Rectal smooth muscle tissue (tissue), 1 donor: Measurements from ENCODE around the gene TFAP2A.

Experiments used
- H3K27ac ChIP-seq: one replicate; pipeline ENCODE4 v1.7.0; 2013; ENCODE audit warnings: low read depth, low read length, inconsistent platforms
- H3K27me3 ChIP-seq: one replicate; pipeline ENCODE4 v1.7.0; 2013; ENCODE audit warnings: low read length; ENCODE audit not compliant: control insufficient read depth, insufficient read depth
- H3K36me3 ChIP-seq: one replicate; pipeline ENCODE4 v1.7.0; 2013; ENCODE audit warnings: low read length; ENCODE audit not compliant: control insufficient read depth, insufficient read depth
- H3K4me1 ChIP-seq: one replicate; pipeline ENCODE4 v1.7.0; 2013; ENCODE audit warnings: low read length; ENCODE audit not compliant: control insufficient read depth, insufficient read depth
- H3K4me3 ChIP-seq: one replicate; pipeline ENCODE4 v1.7.0; 2013; ENCODE audit warnings: low read length
- H3K9ac ChIP-seq: one replicate; pipeline ENCODE4 v1.7.0; 2013; ENCODE audit warnings: low read length

Gene TFAP2A

DNA sequence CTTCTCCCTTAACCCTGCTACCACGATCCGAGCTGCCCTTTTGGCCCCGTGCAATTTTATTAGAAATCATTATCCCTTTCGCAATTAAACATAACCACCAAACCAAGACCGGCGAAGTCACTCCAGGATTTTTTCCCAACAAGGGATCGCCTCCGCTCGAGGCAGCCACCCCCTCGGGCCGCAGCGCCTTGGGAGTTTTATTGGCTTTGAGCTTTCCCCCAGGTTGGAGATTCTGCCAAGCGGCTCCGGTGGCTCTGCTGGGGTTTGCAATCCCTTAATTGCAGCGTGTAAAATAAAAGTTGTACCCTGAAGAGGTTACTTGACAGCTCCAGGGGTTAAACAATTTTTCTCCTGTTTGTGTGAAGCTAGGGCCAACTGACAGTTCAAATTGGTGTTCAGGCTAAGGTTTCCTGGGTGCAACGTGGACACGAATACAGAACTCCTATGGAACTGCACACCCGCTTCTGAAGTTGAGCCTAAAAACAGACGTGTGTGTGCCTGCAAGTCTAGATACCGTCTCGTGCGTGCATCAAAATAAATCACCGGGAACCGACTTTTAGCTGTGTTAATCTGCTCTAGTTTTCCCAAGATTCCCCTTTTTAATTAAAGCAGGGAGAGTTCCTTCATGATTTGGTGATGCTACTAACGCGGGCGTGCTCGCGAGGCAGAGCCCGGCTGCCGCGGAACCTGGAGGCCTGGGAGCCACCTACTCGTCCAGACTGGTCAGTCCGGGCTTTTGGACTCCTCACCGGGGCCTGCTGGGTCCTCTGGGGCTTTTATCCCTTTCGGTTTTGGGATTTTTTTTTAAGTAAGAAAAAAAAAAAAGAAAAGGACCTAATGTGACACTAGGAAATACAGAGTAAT lies 975 bp upstream of the TFAP2A start:
- Histone ChIP-seq H3K36me3 (no peaks in the 10 kb centered on the region), H3K27me3 (peaks cover 62% of the 10 kb centered on the region), H3K4me3 (no peak overlapping the region), H3K27ac (no peak overlapping the region), H3K4me1 (peaks cover 6% of the 10 kb centered on the region), H3K9ac (no peak overlapping the region)

DNA sequence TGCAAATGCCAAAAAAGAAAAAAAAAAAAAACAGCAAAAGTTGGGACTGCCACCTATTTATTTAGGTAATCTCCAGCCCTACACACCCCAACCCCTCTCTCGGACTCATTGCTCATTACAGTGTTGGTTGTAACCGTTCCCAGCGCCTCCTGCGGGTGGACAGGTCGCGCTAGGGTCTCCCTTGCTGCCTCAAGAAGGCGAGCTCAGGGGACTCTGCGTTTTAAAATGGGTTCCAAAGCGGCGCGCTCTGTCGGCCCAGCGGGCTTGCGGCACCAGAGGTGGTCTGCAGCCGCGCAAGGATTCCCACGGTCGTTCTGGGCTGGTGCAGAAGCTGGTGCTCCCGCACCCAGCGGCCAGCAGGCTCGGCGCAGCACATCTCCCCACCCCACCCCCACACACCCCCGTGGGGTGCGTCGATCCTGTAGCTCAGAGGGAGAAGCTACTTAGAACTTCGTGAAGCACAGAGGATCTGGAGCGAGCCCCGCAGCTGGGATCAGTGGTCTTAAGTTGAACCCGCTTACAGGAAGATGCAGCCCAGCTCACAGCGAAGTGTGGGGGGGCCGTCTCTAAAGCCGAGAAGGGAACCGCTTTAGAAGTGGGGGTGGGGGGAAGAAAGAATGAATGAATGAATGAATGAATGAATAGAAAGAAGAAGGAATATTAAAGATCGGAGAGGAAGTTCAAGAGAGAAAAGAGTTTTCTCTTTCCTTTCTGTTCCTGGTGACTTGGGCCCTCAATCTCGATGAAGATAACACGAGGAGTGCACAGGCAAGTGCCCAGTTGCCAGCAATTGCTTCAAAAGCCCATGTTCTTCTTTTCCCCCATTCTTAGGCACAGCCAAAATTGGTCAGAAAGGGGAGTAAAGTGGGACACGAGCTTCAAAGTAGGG lies 780 bp downstream of the TFAP2A start:
- Histone ChIP-seq H3K27me3 (peaks cover 56% of the 10 kb centered on the region), H3K27ac (no peak overlapping the region), H3K4me1 (peaks cover 6% of the 10 kb centered on the region), H3K36me3 (no peaks in the 10 kb centered on the region), H3K9ac (no peak overlapping the region), H3K4me3 (peak overlapping the region; percentile 90)

DNA sequence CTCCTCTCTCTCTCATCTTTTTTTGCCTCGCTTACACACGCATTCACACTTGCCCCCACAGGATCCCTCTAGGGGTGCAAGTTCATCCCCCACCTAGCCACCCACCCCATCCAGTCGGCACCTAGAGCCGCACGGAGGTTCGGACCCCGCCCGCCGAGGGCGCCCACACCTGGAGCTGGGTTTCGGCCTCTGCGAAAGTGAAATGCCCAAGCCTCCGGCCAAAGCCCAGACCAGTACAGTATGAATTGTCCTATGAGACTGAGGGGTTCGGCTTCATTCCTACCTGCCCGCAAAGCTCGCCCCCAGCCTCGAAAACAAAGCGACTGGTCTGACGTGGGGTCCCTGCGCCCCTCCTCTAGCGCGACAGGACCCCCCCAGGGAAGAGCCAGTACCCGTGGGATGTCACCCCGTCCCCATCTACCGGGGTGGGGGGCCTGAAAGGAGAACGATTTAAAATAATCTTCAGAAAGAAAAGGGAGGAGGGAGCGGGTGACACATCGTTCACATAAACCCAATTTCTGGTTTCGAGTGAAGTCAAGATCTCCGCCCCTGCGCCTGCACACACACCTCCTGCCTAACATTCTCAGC lies 1.5 kb downstream of the TFAP2A start:
- Histone ChIP-seq H3K4me3 (peak overlapping the region; percentile 90), H3K27me3 (peaks cover 53% of the 10 kb centered on the region), H3K36me3 (no peaks in the 10 kb centered on the region), H3K4me1 (peaks cover 6% of the 10 kb centered on the region), H3K27ac (no peak overlapping the region), H3K9ac (no peak overlapping the region)

DNA sequence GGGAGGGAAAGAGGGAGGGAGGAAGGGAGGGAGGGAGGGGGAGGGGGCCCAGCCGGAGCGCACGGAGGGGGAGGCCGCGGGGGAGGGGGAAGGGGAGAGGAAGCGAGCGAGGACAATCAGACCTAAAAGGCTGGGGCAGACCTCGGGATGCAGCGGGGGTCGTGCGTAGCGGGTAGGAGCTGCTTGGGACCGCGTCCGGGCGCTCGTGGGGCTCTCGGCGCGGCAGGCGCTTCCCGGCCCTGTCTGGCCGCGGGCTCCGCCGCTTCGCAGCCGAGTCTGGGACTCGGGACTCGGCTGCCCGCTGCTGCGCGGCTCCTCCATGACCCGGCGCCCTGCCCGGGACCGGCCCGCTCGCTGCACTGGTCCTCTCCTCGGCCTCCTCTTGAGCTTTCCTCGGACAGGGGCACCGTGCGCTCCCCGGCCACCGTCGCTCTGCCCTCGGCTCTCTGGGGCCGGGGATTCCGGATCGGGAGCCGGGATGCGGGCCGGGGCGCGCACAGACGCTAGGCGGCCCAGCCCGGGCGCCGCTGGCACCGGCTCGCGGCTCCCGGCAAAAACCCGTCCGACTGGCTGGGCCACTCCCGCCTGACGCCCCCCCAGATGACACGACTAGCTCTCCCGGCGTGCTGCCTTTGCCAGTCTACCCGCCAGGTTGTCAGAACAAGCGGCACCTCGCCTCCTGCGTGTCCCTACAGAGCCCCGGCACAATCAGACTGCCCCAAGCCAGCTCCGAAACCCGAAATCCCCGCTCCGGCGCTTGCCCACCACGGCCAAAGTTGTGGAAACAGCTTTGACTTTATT lies 2.2 kb downstream of the TFAP2A start:
- Histone ChIP-seq H3K27ac (no peak overlapping the region), H3K4me1 (peaks cover 6% of the 10 kb centered on the region), H3K36me3 (no peaks in the 10 kb centered on the region), H3K27me3 (peaks cover 50% of the 10 kb centered on the region), H3K9ac (no peak overlapping the region), H3K4me3 (peak overlapping the region; percentile 90)

DNA sequence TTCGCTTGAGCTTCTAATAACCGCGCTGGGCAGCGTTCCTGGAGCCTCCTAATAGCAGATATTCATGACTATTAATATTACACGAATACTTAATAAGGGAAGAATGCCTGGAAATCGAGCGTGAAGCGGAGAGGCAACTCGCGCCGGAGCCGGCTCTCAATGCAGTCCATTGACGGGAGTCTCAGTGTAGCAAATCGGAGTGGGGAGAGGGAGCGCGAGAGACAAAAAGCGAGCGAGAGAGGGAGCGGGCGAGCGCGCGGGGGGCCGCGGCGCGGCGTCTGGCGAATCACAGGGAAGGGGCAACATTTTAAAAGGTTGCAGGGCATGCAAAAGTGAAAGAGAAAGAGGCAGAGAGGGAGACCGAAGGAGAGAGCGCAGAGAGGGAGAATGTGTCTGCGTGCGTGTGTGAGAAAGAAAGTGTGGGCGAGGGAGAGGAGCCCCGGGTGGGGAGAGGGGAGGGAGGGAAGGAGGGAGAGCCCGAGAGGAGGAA lies 2.9 kb downstream of the TFAP2A start:
- H3K4me3 ChIP-seq: peak overlapping the region; percentile 90

DNA sequence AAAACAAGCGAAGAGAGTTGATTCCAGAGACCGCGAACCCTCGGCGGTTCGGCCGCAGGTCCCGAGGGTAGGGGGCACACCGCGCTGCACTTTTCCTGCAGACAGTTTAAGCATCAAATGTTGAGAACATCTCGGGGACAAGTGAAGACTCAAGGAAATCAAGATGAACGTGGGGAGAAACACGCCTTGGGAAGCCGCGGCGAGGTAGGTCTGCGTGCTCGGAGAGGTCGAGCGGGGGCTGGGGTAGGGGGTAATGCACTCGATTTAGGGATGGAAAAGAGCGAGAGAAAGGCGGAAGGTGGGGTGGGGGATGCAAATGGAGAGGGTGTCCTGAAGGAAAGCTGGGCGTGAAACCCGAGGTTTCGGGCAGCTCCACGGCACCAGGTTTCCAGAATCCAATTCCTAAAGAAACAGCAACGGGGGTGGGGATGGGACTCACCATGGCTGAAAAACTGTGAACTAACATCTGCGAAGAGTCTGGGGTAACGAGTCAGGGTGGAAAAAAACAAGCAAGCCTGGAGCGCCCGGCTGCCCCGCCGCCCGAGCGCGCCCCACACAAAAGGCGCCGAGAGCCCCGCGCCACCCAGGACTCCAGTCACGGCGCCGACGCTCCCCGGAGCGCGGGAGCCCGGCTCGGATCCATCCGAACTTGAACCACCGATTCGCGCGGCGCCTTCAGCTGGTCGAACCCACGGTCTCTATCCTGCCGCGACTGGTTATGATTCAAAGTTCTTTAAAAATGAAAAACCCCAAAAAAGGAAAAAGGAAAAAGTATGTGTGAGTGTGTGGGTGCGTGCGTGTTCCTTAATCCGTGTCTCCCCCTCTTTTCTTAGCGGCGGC lies 3.5 kb downstream of the TFAP2A start:
- Histone ChIP-seq H3K9ac (no peak overlapping the region), H3K27ac (peak overlapping the region; percentile 14)

More for the DNA sequence above, 2.9 kb downstream of the TFAP2A start:
- Histone ChIP-seq H3K27ac (peak overlapping the region; percentile 14), H3K4me1 (peaks cover 6% of the 10 kb centered on the region), H3K27me3 (peaks cover 50% of the 10 kb centered on the region), H3K9ac (no peak overlapping the region), H3K36me3 (no peaks in the 10 kb centered on the region)

DNA sequence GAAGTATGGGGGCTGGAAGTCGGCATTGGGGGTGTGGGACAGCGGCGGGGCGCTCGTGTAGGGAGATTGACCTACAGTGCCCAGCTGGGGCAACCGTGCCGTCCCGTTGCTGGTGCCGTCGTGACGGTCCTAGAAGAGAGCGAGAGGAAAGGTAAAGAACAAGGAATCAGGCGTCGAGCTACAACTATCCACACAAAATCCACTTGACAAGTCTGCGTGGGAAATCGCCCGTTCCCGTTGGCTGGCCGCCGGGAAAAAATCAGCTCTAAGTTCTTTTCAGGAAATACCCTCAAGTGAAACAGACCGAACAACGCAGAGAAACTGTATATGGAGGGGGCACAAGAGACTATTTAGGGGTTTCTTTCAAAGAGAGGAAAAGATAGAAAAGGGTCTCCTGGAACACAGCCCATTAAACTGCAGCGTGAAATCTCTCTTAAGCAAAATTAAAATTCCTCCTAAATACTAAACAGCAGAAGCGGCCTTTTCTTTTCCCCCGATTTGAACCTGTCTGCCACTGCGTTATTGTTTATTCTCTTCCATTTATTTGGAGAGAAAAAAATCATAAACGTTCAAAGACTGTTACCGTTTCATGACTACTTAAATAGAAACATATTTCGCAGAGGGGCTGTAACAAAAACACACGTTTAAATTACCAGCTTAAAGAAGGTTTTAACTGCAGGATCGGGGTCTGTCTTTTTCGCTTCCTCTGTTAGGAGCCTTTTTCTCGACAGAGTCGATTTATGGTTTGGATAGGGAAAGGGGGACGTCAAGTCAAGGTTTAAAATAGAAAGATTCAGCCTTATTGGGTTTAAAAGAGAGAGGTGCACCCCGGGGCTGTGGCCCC lies 4.4 kb downstream of the TFAP2A start:
- no peak overlapping the region for H3K27ac ChIP-seq

More for the DNA sequence above, 3.5 kb downstream of the TFAP2A start:
- no peaks in the 10 kb centered on the region for H3K36me3 ChIP-seq
- H3K4me1 ChIP-seq: peaks cover 6% of the 10 kb centered on the region
- H3K27me3 ChIP-seq: peaks cover 43% of the 10 kb centered on the region
- peak overlapping the region; percentile 90 for H3K4me3 ChIP-seq

DNA sequence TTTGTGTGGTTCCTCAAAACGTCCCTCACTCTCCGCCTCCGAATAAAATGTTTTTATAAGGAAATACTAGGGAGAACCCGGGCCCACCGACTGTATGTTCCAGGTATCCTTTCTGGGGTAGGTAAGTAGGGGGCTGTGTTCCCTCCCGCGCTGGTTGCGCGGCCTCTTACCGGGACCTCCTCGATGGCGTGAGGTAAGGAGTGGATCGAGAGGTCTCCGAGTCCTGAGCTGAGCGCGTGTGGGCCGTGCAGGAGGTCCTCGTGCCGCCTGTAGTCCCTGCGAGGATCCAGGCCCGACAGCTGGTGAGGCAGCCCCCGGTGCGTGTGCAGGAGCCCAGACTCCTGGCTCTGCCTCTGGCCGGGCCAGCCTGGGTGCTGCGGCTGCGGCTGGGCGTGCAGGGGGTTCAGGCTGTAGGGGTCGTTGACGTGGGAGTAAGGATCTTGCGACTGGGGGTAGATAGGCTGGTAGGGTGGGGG lies 5.1 kb downstream of the TFAP2A start:
- Histone ChIP-seq H3K4me1 (peaks cover 6% of the 10 kb centered on the region), H3K27ac (no peak overlapping the region), H3K27me3 (peaks cover 29% of the 10 kb centered on the region), H3K9ac (no peak overlapping the region), H3K36me3 (no peaks in the 10 kb centered on the region), H3K4me3 (no peak overlapping the region)

More for the DNA sequence above, 4.4 kb downstream of the TFAP2A start:
- H3K4me1 ChIP-seq: peaks cover 6% of the 10 kb centered on the region
- no peak overlapping the region for H3K9ac ChIP-seq
- no peaks in the 10 kb centered on the region for H3K36me3 ChIP-seq
- H3K4me3 ChIP-seq: peak overlapping the region; percentile 28
- H3K27me3 ChIP-seq: peaks cover 35% of the 10 kb centered on the region

DNA sequence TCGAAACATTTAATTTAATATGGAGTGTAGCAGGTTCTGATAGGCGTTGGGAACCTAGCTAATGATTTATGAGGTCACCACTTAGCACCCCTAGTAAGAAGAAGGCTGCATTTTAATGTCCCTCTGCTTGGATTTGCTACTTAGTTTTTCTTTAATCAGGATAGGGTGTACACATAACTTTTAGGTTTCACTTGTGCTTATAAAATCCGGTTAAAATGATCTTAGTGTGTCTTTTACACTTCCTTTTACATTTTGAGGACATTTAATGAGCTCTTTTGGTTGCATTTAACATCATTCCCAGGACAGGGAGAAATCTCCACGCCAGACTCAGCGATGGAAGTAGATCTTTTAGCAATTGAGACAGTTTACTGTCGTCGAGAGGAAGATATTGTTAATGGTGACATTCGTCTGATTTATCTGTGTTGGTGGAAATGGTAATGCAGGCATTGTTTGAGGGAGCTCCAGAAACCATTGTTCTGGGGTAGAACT lies 5.6 kb downstream of the TFAP2A start:
- no peak overlapping the region for H3K27ac ChIP-seq
- peaks cover 24% of the 10 kb centered on the region for H3K27me3 ChIP-seq
- H3K4me3 ChIP-seq: no peak overlapping the region
- no peak overlapping the region for H3K9ac ChIP-seq
- H3K4me1 ChIP-seq: peaks cover 4% of the 10 kb centered on the region
- H3K36me3 ChIP-seq: no peaks in the 10 kb centered on the region

DNA sequence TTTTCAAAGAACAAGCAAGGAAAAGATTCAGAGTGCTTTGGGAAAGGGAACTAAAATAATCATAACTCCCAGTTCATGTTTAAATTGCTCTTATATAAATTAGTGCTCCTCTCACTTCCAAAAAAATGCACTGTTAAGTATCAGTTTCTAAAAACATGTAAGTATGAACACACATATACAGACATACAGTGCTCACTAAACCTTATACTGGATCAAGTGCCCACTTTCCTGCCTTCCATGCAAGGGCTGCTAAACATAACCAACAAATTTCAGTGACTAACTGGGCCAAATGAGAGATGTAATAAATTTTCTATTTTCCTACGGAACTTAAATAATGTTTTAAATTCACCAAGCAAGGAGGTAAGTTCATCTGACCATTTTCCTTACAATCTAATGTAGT lies 6.4 kb downstream of the TFAP2A start:
- Histone ChIP-seq H3K27me3 (peaks cover 16% of the 10 kb centered on the region), H3K9ac (no peak overlapping the region), H3K36me3 (no peaks in the 10 kb centered on the region), H3K4me1 (peaks cover 8% of the 10 kb centered on the region), H3K4me3 (no peak overlapping the region), H3K27ac (no peak overlapping the region)
